ENCODE measurements around the gene HIPK3. TPM values are rescaled to one million over a fixed set of nuclear protein-coding genes. Genes with fewer than 3 reads are reported as not detected.

Gene HIPK3
- total and polyA plus RNA-seq, 2 experiments from 2014 or later: 5.5 to 29.8 TPM

DNA sequence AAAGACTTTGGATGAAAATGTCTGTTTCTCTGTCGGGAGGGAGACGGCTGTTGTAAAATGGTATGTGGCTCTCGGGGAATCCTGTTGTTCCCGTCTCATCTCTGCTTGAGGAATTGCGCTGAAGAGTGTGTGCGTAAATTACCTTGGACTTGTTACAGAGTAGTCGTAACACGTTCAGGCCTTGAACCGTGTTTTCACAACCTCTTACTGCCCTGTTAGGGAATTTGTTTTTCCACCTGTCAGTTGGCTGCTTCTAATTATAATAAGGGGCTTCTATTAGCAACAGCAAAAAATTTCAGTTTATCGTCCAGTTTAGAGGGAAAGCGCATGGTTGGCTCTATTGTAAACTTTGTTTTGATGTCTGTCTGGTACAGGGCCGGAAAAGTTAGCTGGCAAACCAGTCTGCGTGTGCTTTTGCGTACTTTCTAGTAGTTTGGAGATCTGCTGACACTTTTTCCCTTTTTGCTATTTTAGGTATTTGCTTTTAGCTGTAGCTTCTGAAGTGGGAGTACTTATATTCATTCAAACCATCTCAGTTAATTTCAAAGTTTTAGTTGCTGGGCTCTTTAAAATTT is 1.5 kb downstream of the HIPK3 start (continued):
- TF ChIP-seq, protein P1, sequence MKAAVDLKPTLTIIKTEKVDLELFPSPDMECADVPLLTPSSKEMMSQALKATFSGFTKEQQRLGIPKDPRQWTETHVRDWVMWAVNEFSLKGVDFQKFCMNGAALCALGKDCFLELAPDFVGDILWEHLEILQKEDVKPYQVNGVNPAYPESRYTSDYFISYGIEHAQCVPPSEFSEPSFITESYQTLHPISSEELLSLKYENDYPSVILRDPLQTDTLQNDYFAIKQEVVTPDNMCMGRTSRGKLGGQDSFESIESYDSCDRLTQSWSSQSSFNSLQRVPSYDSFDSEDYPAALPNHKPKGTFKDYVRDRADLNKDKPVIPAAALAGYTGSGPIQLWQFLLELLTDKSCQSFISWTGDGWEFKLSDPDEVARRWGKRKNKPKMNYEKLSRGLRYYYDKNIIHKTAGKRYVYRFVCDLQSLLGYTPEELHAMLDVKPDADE (IDR thresholded peaks at IDR 0.05): no peak
- TF ChIP-seq CREB1 (CRISPR knock-in tag; IDR thresholded peaks at IDR 0.05; ENCODE audit: low read depth): no peak
- no peak for TF ChIP-seq NANOG (IDR thresholded peaks at IDR 0.05; ENCODE audit: borderline replicate concordance)
- TF ChIP-seq, protein P2, sequence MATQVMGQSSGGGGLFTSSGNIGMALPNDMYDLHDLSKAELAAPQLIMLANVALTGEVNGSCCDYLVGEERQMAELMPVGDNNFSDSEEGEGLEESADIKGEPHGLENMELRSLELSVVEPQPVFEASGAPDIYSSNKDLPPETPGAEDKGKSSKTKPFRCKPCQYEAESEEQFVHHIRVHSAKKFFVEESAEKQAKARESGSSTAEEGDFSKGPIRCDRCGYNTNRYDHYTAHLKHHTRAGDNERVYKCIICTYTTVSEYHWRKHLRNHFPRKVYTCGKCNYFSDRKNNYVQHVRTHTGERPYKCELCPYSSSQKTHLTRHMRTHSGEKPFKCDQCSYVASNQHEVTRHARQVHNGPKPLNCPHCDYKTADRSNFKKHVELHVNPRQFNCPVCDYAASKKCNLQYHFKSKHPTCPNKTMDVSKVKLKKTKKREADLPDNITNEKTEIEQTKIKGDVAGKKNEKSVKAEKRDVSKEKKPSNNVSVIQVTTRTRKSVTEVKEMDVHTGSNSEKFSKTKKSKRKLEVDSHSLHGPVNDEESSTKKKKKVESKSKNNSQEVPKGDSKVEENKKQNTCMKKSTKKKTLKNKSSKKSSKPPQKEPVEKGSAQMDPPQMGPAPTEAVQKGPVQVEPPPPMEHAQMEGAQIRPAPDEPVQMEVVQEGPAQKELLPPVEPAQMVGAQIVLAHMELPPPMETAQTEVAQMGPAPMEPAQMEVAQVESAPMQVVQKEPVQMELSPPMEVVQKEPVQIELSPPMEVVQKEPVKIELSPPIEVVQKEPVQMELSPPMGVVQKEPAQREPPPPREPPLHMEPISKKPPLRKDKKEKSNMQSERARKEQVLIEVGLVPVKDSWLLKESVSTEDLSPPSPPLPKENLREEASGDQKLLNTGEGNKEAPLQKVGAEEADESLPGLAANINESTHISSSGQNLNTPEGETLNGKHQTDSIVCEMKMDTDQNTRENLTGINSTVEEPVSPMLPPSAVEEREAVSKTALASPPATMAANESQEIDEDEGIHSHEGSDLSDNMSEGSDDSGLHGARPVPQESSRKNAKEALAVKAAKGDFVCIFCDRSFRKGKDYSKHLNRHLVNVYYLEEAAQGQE (IDR thresholded peaks at IDR 0.05; ENCODE audit: unreplicated experiment): no peak
- no peak for TF ChIP-seq EZH2 (IDR thresholded peaks at IDR 0.05; ENCODE audit: low read depth, unreplicated experiment)
- TF ChIP-seq STAT1 (IDR thresholded peaks at IDR 0.05; ENCODE audit: unreplicated experiment): no peak

GRCh38 chr11:33259869-33260268 is 2.7 kb downstream of the HIPK3 start:
- Mint-ChIP-seq H3K36me3 (ENCODE audit: low read depth) (no peaks in the 10 kb centered on the region; the same call in 2 of the 3 replicates), H3K27ac (no peak overlapping the region), H3K4me1 (peaks cover 32% of the 10 kb centered on the region)
- TF ChIP-seq EZH2phosphoT487 (IDR thresholded peaks at IDR 0.05; ENCODE audit: unreplicated experiment) (no peak), NANOG (IDR thresholded peaks at IDR 0.05; ENCODE audit: borderline replicate concordance) (no peak), CTCF (conservative IDR thresholded peaks at IDR 0.05; ENCODE audit: low read depth in 2 of 2) (no peak), POLR2AphosphoS5 (IDR thresholded peaks at IDR 0.05; ENCODE audit: low read depth) (no peak), JUNB (IDR thresholded peaks at IDR 0.05; ENCODE audit: unreplicated experiment) (no peak), ZNF114 (CRISPR knock-in tag; IDR thresholded peaks at IDR 0.05) (no peak)
- TF ChIP-seq, protein P1 (IDR thresholded peaks at IDR 0.05): no peak

More at GRCh38 chr11:33259869-33260268, 2.7 kb downstream of the HIPK3 start:
- DNase-seq (ENCODE audit: low spot score): no peak
- Histone ChIP-seq H3K27ac (ENCODE audit: low read depth) (no peak overlapping the region), H3K36me3 (ENCODE audit: insufficient read depth) (no peaks in the 10 kb centered on the region), H3K27me3 (ENCODE audit: insufficient read depth) (no peaks in the 10 kb centered on the region), H3K9me2 (ENCODE audit: insufficient read depth) (no peaks in the 10 kb centered on the region), H3F3A (replicated peaks; ENCODE audit: low read depth) (peaks cover 8% of the 10 kb centered on the region; the same call in 1 of the 2 replicates), H3K4me1 (ENCODE audit: insufficient read depth) (peaks cover 24% of the 10 kb centered on the region), H2AFZ (no peak overlapping the region), H3K4me3 (peak overlapping the region; percentile 92; the same call in 1 of the 2 replicates), H3K79me2 (replicated peaks; ENCODE audit: insufficient read depth) (peaks cover 61% of the 10 kb centered on the region), H4K20me1 (replicated peaks; ENCODE audit: insufficient read depth) (peaks cover 5% of the 10 kb centered on the region; the same call in 1 of the 2 replicates), H3K4me2 (peak overlapping the region; percentile 89)
- no peak for ATAC-seq
- Mint-ChIP-seq H3K9me3 (peaks cover 3% of the 10 kb centered on the region; the same call in 2 of the 3 replicates), H3K27me3 (ENCODE audit: insufficient read depth, low read depth, poor library complexity) (peaks cover 16% of the 10 kb centered on the region), H3K4me3 (peak overlapping the region; percentile 94)
